H9 (cell line): ENCODE measurements around the gene RNF220. TPM values are rescaled to one million over a fixed set of nuclear protein-coding genes. Genes with fewer than 3 reads are reported as not detected.

ENCODE experiments used
- DNase-seq: peaks from one replicate; pipeline ENCODE4 v3.0.0-alpha.2; 2017
- H2AFZ ChIP-seq: one replicate; pipeline ENCODE4 v1.6.1; 2013; ENCODE audit warnings: mild to moderate bottlenecking, low read length, control low read depth, moderate library complexity
- H2AK5ac ChIP-seq: 2 replicates; pipeline ENCODE4 v1.6.1; 2013; ENCODE audit warnings: low read length, control low read depth, mixed read lengths; ENCODE audit not compliant: insufficient read length
- H2BK120ac ChIP-seq: one replicate; pipeline ENCODE4 v1.6.1; 2013; ENCODE audit warnings: low read depth, mild to moderate bottlenecking, low read length, control low read depth, inconsistent platforms; ENCODE audit not compliant: poor library complexity, severe bottlenecking
- H2BK12ac ChIP-seq: 2 replicates; pipeline ENCODE4 v1.6.1; 2013; ENCODE audit warnings: low read length, control low read depth, mixed read lengths, low read depth; ENCODE audit not compliant: insufficient read length
- H2BK15ac ChIP-seq: 2 replicates; pipeline ENCODE4 v1.6.1; 2013; ENCODE audit warnings: low read depth, low read length, control low read depth
- H2BK20ac ChIP-seq: one replicate; pipeline ENCODE4 v1.6.1; 2013; ENCODE audit warnings: low read depth, mild to moderate bottlenecking, low read length, control low read depth, inconsistent platforms; ENCODE audit not compliant: poor library complexity, severe bottlenecking
- H2BK5ac ChIP-seq: 2 replicates; pipeline ENCODE4 v1.6.1; 2013; ENCODE audit warnings: low read length, control low read depth, mixed read lengths; ENCODE audit not compliant: insufficient read length
- H3K14ac ChIP-seq: 2 replicates; pipeline ENCODE4 v1.6.1; 2013; ENCODE audit warnings: low read length, control low read depth; ENCODE audit not compliant: insufficient read depth
- H3K18ac ChIP-seq: 2 replicates; pipeline ENCODE4 v1.6.1; 2013; ENCODE audit warnings: low read depth, mild to moderate bottlenecking, mixed read lengths, low read length, control low read depth; ENCODE audit not compliant: insufficient read length
- H3K23ac ChIP-seq: 2 replicates; pipeline ENCODE4 v1.6.1; 2013; ENCODE audit warnings: low read length, control low read depth, mixed read lengths, low read depth; ENCODE audit not compliant: insufficient read length
- H3K23me2 ChIP-seq: 2 replicates; pipeline ENCODE4 v1.6.1; 2013; ENCODE audit warnings: low read depth, mild to moderate bottlenecking, mixed read lengths, low read length, control low read depth; ENCODE audit not compliant: insufficient read length, poor library complexity, severe bottlenecking
- H3K27ac ChIP-seq: 2 replicates; pipeline ENCODE4 v1.5.1; 2013; ENCODE audit warnings: low read length, control low read depth, mixed read lengths, low read depth; ENCODE audit not compliant: insufficient read length
- H3K27me3 ChIP-seq: 2 replicates; pipeline ENCODE4 v1.6.1; 2013; ENCODE audit warnings: low read length, control low read depth, inconsistent platforms; ENCODE audit not compliant: insufficient read depth
- H3K4ac ChIP-seq: 2 replicates; pipeline ENCODE4 v1.6.1; 2013; ENCODE audit warnings: low read depth, mild to moderate bottlenecking, control low read depth, inconsistent platforms, low read length, moderate library complexity
- H3K4me1 ChIP-seq: 2 replicates; pipeline ENCODE4 v1.6.1; 2013; ENCODE audit warnings: low read length, control low read depth, inconsistent platforms; ENCODE audit not compliant: insufficient read depth
- H3K4me2 ChIP-seq: 2 replicates; pipeline ENCODE4 v1.6.1; 2013; ENCODE audit warnings: low read length, control low read depth, mixed read lengths; ENCODE audit not compliant: insufficient read length, insufficient read depth
- H3K56ac ChIP-seq: 2 replicates; pipeline ENCODE4 v1.6.1; 2013; ENCODE audit warnings: low read depth, mild to moderate bottlenecking, mixed read lengths, low read length, control low read depth; ENCODE audit not compliant: insufficient read length
- H3K79me1 ChIP-seq: 2 replicates; pipeline ENCODE4 v1.6.1; 2013; ENCODE audit warnings: low read depth, mild to moderate bottlenecking, moderate library complexity, low read length, control low read depth, inconsistent platforms; ENCODE audit not compliant: insufficient read depth, poor library complexity, severe bottlenecking
- H3K79me2 ChIP-seq: 2 replicates; pipeline ENCODE4 v1.6.1; 2013; ENCODE audit warnings: low read length, control low read depth, inconsistent platforms; ENCODE audit not compliant: insufficient read depth
- H3K9ac ChIP-seq: 2 replicates; pipeline ENCODE4 v1.6.1; 2013; ENCODE audit warnings: low read length, control low read depth, mixed read lengths; ENCODE audit not compliant: insufficient read length; ENCODE audit errors: extremely low read depth
- H3K9me3 ChIP-seq: one replicate; pipeline ENCODE4 v1.6.1; 2013; ENCODE audit warnings: low read depth, low read length, inconsistent platforms; ENCODE audit not compliant: control insufficient read depth
- H3T11ph ChIP-seq: one replicate; pipeline ENCODE4 v1.6.1; 2013; ENCODE audit warnings: mild to moderate bottlenecking, low read length, control low read depth, inconsistent platforms
- H4K20me1 ChIP-seq: one replicate; pipeline ENCODE4 v1.6.1; 2013; ENCODE audit not compliant: control insufficient read depth, insufficient read length, insufficient read depth
- H4K5ac ChIP-seq: 2 replicates; pipeline ENCODE4 v1.6.1; 2013; ENCODE audit warnings: low read depth, mild to moderate bottlenecking, mixed read lengths, low read length, control low read depth; ENCODE audit not compliant: insufficient read length
- H4K8ac ChIP-seq: replicated peaks from 2 replicates; pipeline ENCODE4 v1.6.1; 2013; ENCODE audit warnings: low read length, control low read depth, mixed read lengths, low read depth; ENCODE audit not compliant: insufficient read length
- H4K91ac ChIP-seq: 2 replicates; pipeline ENCODE4 v1.6.1; 2013; ENCODE audit warnings: low read depth, mild to moderate bottlenecking, moderate library complexity, mixed read lengths, low read length, control low read depth; ENCODE audit not compliant: insufficient read length
- H3K27ac Mint-ChIP-seq, 3 experiments: 2 replicates in 2 of 3; 3 replicates in 1 of 3; pipeline ENCODE4 v1.8.0; 2020 to 2021; ENCODE audit warnings: mixed read lengths in 3 of 3, mild to moderate bottlenecking in 1 of 3, moderate library complexity in 1 of 3
- H3K27me3 Mint-ChIP-seq: 2 replicates; pipeline ENCODE4 v1.8.0; 2021; ENCODE audit warnings: low read depth, mild to moderate bottlenecking, moderate library complexity, mixed read lengths
- H3K36me3 Mint-ChIP-seq, 3 experiments: 2 replicates in 2 of 3; 3 replicates in 1 of 3; pipeline ENCODE4 v1.8.0; 2020 to 2021; ENCODE audit warnings: low read depth in 3 of 3, mixed read lengths in 3 of 3; ENCODE audit not compliant: insufficient read depth in 1 of 3
- H3K4me1 Mint-ChIP-seq, 2 experiments: 2 replicates each; pipeline ENCODE4 v1.8.0; 2020; ENCODE audit warnings: mixed read lengths in 2 of 2
- H3K4me3 Mint-ChIP-seq, 2 experiments: 2 replicates in 1 of 2; 3 replicates in 1 of 2; pipeline ENCODE4 v1.8.0; 2020 to 2021; ENCODE audit warnings: mild to moderate bottlenecking in 2 of 2, mixed read lengths in 2 of 2, moderate library complexity in 1 of 2
- H3K9me3 Mint-ChIP-seq, 2 experiments: 2 replicates in 1 of 2; 3 replicates in 1 of 2; pipeline ENCODE4 v1.8.0; 2020; ENCODE audit warnings: mild to moderate bottlenecking in 2 of 2, mixed read lengths in 2 of 2, moderate library complexity in 1 of 2
- WGBS: extraction: QIAGEN DNeasy Blood & Tissue Kit; methylation state at CpG from one replicate; pipeline ENCODE4 v1.1.7; 2013; ENCODE audit warnings: missing lambda C conversion rate, low lambda C conversion rate, mixed read lengths; ENCODE audit not compliant: insufficient read length; ENCODE audit errors: extremely low coverage; 5-methylcytosine and 5-hydroxymethylcytosine counted together
- total RNA-seq: library from RNA; stranded (reverse); gene quantifications from 2 replicates; pipeline ENCODE4 v1.2.1, GENCODE V29; 2021
- TF ChIP-seq, protein P1 (sequence below): fragments of 200-600 bp; sonication (generic); conservative IDR thresholded peaks from 3 replicates; pipeline ENCODE4 v1.8.0; 2021; ENCODE audit warnings: antibody characterized with exemption, mild to moderate bottlenecking

The RNF220 gene
- total RNA-seq, 1 experiment from 2014 or later, result 109 TPM

- no peaks in the 10 kb centered on the region for H4K20me1 ChIP-seq
- Mint-ChIP-seq H3K4me1 (peaks cover 8 to 27% of the 10 kb centered on the region in 2 experiments; a peak in 2 of 4 replicates), H3K27ac (no peak overlapping the region), H3K4me3 (no peak overlapping the region; a peak in 1 of 5 replicates), H3K9me3 (no peaks in the 10 kb centered on the region), H3K27me3 (no peaks in the 10 kb centered on the region), H3K36me3 (peaks cover 23 to 75% (median 69%) of the 10 kb centered on the region in 3 experiments; a peak in 6 of 7 replicates)
- no peak overlapping the region for H2BK15ac ChIP-seq
- H3K4me2 ChIP-seq, result no peak overlapping the region
- H4K91ac ChIP-seq, result no peak overlapping the region
- H3K4ac ChIP-seq, result no peak overlapping the region
- H3K79me1 ChIP-seq, result no peaks in the 10 kb centered on the region
- H4K5ac ChIP-seq, result no peak overlapping the region
- H3T11ph ChIP-seq, result no peak overlapping the region
- no peak overlapping the region for H3K14ac ChIP-seq
- no peak overlapping the region for H3K9ac ChIP-seq
- DNase-seq, result no peak
- H3K56ac ChIP-seq, result no peak overlapping the region
- H2BK20ac ChIP-seq, result no peak overlapping the region
- H3K23me2 ChIP-seq, result no peaks in the 10 kb centered on the region
- no peak overlapping the region for H2AK5ac ChIP-seq
- H4K8ac ChIP-seq, result no peak overlapping the region
- TF ChIP-seq, protein P1, sequence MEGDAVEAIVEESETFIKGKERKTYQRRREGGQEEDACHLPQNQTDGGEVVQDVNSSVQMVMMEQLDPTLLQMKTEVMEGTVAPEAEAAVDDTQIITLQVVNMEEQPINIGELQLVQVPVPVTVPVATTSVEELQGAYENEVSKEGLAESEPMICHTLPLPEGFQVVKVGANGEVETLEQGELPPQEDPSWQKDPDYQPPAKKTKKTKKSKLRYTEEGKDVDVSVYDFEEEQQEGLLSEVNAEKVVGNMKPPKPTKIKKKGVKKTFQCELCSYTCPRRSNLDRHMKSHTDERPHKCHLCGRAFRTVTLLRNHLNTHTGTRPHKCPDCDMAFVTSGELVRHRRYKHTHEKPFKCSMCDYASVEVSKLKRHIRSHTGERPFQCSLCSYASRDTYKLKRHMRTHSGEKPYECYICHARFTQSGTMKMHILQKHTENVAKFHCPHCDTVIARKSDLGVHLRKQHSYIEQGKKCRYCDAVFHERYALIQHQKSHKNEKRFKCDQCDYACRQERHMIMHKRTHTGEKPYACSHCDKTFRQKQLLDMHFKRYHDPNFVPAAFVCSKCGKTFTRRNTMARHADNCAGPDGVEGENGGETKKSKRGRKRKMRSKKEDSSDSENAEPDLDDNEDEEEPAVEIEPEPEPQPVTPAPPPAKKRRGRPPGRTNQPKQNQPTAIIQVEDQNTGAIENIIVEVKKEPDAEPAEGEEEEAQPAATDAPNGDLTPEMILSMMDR, result no peak
- no peak overlapping the region for H2BK120ac ChIP-seq
- WGBS, result no CpG with 5 or more reads among the region's 2 CpGs
- no peaks in the 10 kb centered on the region for H3K9me3 ChIP-seq
- no peaks in the 10 kb centered on the region for H3K4me1 ChIP-seq
- no peak overlapping the region for H3K27ac ChIP-seq
- H3K23ac ChIP-seq, result no peak overlapping the region
- H2BK5ac ChIP-seq, result no peak overlapping the region
- H2AFZ ChIP-seq, result no peak overlapping the region
- no peaks in the 10 kb centered on the region for H3K79me2 ChIP-seq
- no peaks in the 10 kb centered on the region for H3K27me3 ChIP-seq
- no peak overlapping the region for H2BK12ac ChIP-seq
- no peak overlapping the region for H3K18ac ChIP-seq
Measured at GRCh38 chr1:44647896-44648295, 242.8 kb downstream of the RNF220 start.
